ENCODE measurements around the gene AMIGO3.

- TF ChIP-seq POLR2A (IDR thresholded peaks at IDR 0.05; ENCODE audit: low read depth, low read length) (no peak), POLR2AphosphoS5 (IDR thresholded peaks at IDR 0.05; ENCODE audit: low read depth, low read length) (no peak), TAF1 (IDR thresholded peaks at IDR 0.05; ENCODE audit: borderline replicate concordance, low read depth, low read length) (no peak)
These were observed 48.6 kb downstream of the AMIGO3 start for GRCh38 chr3:49670940-49671290.

Data from GM12892 (cell line).